AG04449 (cell line): Measurements from ENCODE around the gene NID1.

Experiments used
- CTCF ChIA-PET: fragments of 350-600 bp; formaldehyde crosslinking; extraction: SDS; loops from one replicate; lab custom pipeline; 2021; ENCODE audit warnings: antibody characterized with exemption; lab: Yijun Ruan, JAX
- POLR2A ChIA-PET: fragments of 400-600, 350-600 bp; formaldehyde crosslinking; extraction: SDS; loops from one replicate; lab custom pipeline; 2020; ENCODE audit warnings: antibody characterized with exemption, inconsistent platforms; lab: Yijun Ruan, JAX
- DNase-seq: peaks from one replicate; pipeline ENCODE4 v3.0.0-alpha.2; 2010; ENCODE audit warnings: low read depth, low spot score
- H3K4me3 ChIP-seq: 2 replicates; pipeline ENCODE4 v1.5.1; 2011; ENCODE audit warnings: low read depth, mild to moderate bottlenecking, control low read depth, low read length
- TF ChIP-seq, protein P1 (sequence below): IDR thresholded peaks from one replicate; pipeline ENCODE4 v1.5.1; 2011; ENCODE audit warnings: mild to moderate bottlenecking, moderate library complexity, low read length, control low read depth, inconsistent platforms; ENCODE audit not compliant: insufficient read depth; ENCODE audit errors: missing control alignments

NID1 gene

DNA sequence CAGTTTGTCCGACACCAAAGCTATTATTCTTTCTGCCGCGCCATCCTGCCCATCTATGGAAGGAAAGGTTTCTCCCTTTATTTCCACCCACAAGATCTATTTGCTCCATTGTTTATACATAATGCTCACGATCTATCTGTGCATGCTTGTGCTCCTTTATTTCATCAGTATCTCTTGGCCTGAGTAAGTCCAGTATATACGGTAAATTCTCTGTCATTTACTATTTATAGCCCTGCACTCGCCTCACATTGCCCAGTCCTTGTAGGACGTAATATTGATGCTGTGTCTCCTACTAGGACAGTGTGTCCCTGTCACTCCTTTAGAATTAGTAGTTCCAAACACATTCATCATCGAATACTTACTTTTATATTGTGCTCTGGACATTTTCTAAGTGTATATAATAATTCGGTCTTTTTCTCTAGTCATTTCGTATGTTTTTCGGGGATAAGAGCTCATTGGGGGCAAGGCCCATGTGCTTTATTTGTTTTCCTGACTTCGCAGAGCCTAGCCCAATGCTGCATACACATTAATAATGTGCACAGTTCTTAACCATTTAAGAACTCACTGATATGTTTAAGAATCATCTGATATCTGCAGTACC is 3.1 kb upstream of the NID1 start:
- no peak for DNase-seq
- no peak overlapping the region for H3K4me3 ChIP-seq
- TF ChIP-seq, protein P1, sequence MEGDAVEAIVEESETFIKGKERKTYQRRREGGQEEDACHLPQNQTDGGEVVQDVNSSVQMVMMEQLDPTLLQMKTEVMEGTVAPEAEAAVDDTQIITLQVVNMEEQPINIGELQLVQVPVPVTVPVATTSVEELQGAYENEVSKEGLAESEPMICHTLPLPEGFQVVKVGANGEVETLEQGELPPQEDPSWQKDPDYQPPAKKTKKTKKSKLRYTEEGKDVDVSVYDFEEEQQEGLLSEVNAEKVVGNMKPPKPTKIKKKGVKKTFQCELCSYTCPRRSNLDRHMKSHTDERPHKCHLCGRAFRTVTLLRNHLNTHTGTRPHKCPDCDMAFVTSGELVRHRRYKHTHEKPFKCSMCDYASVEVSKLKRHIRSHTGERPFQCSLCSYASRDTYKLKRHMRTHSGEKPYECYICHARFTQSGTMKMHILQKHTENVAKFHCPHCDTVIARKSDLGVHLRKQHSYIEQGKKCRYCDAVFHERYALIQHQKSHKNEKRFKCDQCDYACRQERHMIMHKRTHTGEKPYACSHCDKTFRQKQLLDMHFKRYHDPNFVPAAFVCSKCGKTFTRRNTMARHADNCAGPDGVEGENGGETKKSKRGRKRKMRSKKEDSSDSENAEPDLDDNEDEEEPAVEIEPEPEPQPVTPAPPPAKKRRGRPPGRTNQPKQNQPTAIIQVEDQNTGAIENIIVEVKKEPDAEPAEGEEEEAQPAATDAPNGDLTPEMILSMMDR, result no peak
- CTCF ChIA-PET, result interaction anchor here (0.7 kb wide), 1 partner anchor 126 kb away, joined by 3 read pairs; no protein-coding TSS in a partner anchor
- POLR2A ChIA-PET, result interaction anchor here (1.0 kb wide), 1 partner anchor 68 kb away, joined by 3 read pairs; no protein-coding TSS in a partner anchor

DNA sequence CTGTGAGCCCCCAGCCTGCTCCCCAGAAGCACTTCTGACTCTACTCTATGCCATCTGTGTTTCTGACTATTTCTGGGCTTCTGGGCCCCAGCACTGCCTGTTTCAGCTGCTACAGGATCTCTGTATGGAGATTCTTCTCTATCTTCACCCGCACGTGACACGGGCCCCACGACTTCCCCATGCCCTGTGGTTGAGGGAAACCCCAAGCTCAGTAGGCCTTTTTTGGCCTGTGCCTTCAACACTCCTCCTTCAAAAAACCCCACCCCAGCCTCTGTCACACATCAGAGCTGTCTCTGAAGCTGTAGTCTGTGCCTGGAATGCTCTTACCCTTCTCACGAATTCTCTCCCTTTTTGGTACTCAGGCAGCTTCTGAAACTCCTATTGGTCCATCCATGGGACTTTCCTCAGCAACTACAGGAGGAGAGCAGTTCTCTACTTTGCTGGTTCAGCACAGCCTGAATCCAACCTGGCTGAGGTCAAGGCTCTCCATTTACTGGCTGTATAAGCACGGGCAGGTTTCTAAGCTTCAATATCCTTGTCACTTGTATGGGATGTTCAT is 2.0 kb upstream of the NID1 start:
- DNase-seq, result no peak
- ChIA-PET POLR2A (no interaction called here), CTCF (interaction anchor here (0.7 kb wide), 1 partner anchor 125 kb away, joined by 3 read pairs; no protein-coding TSS in a partner anchor)
- TF ChIP-seq, protein P1, result no peak
- H3K4me3 ChIP-seq, result no peak overlapping the region

DNA sequence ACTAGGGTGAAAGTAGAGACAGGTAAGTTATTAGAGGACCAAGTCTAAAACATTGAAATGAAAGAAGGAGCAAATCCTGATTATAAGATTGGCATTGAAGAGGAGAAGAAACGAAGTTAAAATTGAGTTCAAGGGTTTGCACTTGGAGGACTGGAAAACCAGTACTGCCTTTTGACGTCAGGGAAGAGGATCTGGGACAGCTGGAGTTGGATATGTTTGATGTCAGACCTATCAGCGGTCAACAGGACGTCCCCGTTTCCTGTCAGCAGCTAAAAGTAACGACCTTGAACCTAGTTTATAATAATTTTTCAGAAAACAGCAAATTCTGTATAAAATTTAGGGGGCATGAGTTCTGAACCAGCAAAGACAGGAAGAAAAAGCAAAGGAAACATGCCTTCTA is 1.2 kb upstream of the NID1 start:
- H3K4me3 ChIP-seq, result no peak overlapping the region
- no peak for DNase-seq
- POLR2A ChIA-PET, result no interaction called here
- TF ChIP-seq, protein P1, result no peak
- CTCF ChIA-PET, result no interaction called here

DNA sequence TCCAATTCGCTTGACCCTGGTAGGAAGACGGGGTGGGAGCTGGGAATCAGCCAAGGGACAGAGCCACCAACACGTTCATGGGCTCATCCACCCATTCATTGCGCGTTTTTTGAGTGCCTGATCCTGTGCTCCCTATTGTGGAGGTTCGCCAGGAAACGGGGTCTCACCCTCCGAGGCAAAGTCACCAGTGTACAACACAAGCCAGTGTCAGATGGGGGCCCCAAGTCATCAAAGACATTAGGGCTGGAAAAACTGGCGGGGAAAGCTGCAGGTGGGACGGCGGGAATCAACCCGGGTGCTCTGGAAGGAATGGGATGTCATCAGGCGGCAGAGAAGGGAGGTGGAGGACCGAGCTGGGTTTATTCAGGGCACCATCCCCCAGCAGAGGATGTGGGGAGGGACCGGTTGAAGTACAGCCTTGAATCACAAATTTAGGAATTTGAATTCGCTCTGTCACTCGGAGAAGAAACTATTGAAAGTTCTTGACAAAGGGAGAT is 667 bp upstream of the NID1 start:
- TF ChIP-seq, protein P1, result no peak
- no peak for DNase-seq
- ChIA-PET CTCF (interaction anchor here (1.2 to 2.1 kb wide), 2 partner anchors 13 to 35 kb away, joined by 4 to 13 read pairs; no protein-coding TSS in a partner anchor), POLR2A (interaction anchor here (0.7 kb wide), 1 partner anchor 105 kb away, joined by 3 read pairs; no protein-coding TSS in a partner anchor)
- peak overlapping the region; percentile 72 for H3K4me3 ChIP-seq

DNA sequence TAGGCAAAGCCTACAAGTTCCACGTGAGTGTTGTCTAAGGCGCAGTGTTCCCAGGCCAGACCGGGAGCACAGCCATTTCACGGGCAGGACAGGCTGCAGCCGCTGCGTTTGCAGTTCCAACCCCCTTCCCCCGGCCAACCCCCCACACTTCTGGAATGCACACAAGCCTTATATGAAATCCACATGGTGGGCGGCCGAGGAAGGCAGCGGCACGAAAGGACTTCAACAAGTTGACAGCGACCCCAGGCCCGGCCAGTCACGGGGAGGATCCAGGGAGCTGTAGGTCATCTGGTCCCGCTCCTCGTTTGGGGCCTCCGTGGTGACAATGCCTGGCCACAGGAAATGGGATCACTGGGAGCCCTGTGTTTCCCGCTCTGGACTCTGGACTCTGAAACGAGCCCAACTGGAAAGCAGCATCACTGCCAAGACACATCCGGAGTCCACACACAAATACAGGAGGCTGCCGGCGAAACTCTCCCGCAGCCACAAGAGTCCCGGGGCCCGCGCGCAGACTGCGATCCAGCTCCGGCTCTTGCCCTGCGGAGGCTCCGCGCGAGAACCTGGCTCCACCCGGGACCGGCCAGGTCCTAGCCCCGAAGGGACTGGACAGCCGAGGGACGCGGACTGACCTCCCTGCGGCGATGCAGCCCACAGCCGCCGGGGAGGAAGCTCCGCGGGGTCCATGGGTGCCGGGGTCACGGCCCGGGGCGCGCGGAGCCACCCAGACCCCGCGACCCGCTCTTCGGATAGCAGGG is 794 bp downstream of the NID1 start:
- no peak for DNase-seq
- peak overlapping the region; percentile 72 for H3K4me3 ChIP-seq
- POLR2A ChIA-PET, result interaction anchor here (0.7 to 1.3 kb wide), 3 partner anchors 48 to 136 kb away, joined by 3 to 5 read pairs (median 3); no protein-coding TSS in a partner anchor
- TF ChIP-seq, protein P1, result no peak
- CTCF ChIA-PET, result interaction anchor here (1.0 to 2.2 kb wide), 5 partner anchors 8 to 92 kb away, joined by 3 to 16 read pairs (median 5); no protein-coding TSS in a partner anchor
